Stimulated activated naive CD8-positive, alpha-beta T cell treated with anti-CD3 and anti-CD28 coated beads, Interleukin-15, Interleukin-2, amounts not matched to agents 100 ng/mL and 50 ng/mL, for 24 hours (primary cell): ENCODE results near the gene GBP1.
"Not testable (repeated sequence)": the region's sequence is repeated elsewhere in the genome, so short reads cannot be mapped to it uniquely, and the experiment has no call there.

ENCODE experiments used
- H3K27ac Mint-ChIP-seq: one replicate; pipeline ENCODE4 v1.8.0; 2021; ENCODE audit warnings: mild to moderate bottlenecking, mixed read lengths
- H3K27me3 Mint-ChIP-seq: one replicate; pipeline ENCODE4 v1.8.0; 2021; ENCODE audit warnings: mixed read lengths
- H3K36me3 Mint-ChIP-seq: one replicate; pipeline ENCODE4 v1.8.0; 2021; ENCODE audit warnings: low read depth, mixed read lengths
- H3K4me1 Mint-ChIP-seq: one replicate; pipeline ENCODE4 v1.8.0; 2021; ENCODE audit warnings: low read depth, mixed read lengths
- H3K4me3 Mint-ChIP-seq: one replicate; pipeline ENCODE4 v1.8.0; 2021; ENCODE audit warnings: mild to moderate bottlenecking, mixed read lengths
- H3K9me3 Mint-ChIP-seq: one replicate; pipeline ENCODE4 v1.8.0; 2021; ENCODE audit warnings: mixed read lengths

The GBP1 gene

GRCh38 chr1:89044970-89045721 is 19.9 kb downstream of the GBP1 start:
- Mint-ChIP-seq H3K4me1 (peaks cover 20% of the 10 kb centered on the region), H3K4me3 (no peak overlapping the region), H3K9me3 (peaks cover 8% of the 10 kb centered on the region), H3K27me3 (no peaks in the 10 kb centered on the region), H3K27ac (no peak overlapping the region), H3K36me3 (peaks cover 36% of the 10 kb centered on the region)

DNA sequence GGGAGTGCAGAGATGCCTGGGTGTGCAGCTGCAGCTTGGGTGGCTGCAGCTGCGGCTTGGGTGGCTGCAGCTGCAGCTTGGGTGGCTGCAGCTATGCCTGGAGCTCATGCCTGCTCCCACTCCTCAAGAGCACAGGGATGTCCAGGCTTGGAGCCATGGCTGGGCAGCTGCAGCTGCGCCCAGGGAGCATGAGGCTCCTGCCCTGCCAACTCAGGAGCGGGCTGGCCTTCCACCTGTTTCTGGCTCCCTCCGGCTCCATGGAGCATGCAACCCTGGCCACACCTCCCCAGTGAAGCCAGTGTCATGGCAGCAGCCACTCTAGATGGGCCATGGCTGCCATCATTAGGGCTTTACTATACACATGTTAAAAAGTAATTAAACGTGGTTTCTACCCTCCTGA is 21.1 kb downstream of the GBP1 start:
- H3K9me3 Mint-ChIP-seq = peaks cover 8% of the 10 kb centered on the region
- H3K27ac Mint-ChIP-seq = no peak overlapping the region
- H3K27me3 Mint-ChIP-seq = peaks cover 2% of the 10 kb centered on the region
- H3K4me3 Mint-ChIP-seq = no peak overlapping the region
- H3K36me3 Mint-ChIP-seq = peaks cover 30% of the 10 kb centered on the region
- peaks cover 32% of the 10 kb centered on the region for H3K4me1 Mint-ChIP-seq

DNA sequence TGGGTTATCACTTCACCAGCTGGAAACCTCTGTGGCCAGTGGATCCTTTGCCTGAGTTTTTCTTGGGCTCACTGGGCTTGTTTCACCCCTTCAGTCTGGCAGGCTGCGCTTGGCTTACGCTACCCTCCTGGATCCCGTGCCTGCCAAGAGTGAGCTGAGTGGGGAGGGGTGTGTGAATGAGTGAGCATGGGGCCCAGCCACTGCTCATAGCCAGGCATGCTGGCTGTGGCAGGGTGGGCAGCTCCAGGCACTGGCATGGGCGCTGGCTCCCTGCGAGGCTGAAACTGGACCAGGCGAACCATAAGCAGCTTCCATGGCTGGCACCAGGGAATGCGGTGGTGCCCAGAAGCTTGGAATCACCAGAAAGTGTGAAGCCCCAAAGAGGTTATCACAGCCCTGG is 22.5 kb downstream of the GBP1 start:
- peaks cover 8% of the 10 kb centered on the region for H3K9me3 Mint-ChIP-seq
- H3K27me3 Mint-ChIP-seq = peaks cover 3% of the 10 kb centered on the region
- peaks cover 17% of the 10 kb centered on the region for H3K36me3 Mint-ChIP-seq
- H3K4me1 Mint-ChIP-seq = peaks cover 34% of the 10 kb centered on the region
- no peak overlapping the region for H3K4me3 Mint-ChIP-seq
- H3K27ac Mint-ChIP-seq = no peak overlapping the region

DNA sequence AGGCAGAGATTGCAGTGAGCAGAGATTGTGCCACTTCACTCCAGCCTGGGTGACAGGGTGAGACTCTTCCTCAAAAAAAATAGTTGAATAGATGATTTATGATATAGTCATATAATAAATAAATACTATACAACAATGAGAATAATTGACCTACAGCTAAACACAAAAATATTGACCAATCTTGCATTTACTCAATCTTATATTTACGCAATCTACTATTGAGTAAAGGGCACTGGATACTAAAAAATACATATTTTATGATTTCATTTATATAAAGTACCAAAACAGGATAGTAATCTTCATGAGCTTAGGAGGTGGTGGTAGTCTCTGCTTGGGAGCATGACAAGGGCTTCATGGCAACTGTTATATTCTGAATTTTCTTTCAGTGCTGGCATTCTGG is 23.3 kb downstream of the GBP1 start:
- Mint-ChIP-seq H3K4me3 (peak overlapping the region; percentile 54), H3K27me3 (peaks cover 3% of the 10 kb centered on the region), H3K27ac (peak overlapping the region; percentile 80), H3K9me3 (peaks cover 8% of the 10 kb centered on the region), H3K36me3 (peaks cover 17% of the 10 kb centered on the region), H3K4me1 (peaks cover 39% of the 10 kb centered on the region)

- peak overlapping the region; percentile 54 for H3K4me3 Mint-ChIP-seq
- H3K9me3 Mint-ChIP-seq = peaks cover 8% of the 10 kb centered on the region
- H3K27me3 Mint-ChIP-seq = peaks cover 3% of the 10 kb centered on the region
- H3K36me3 Mint-ChIP-seq = peaks cover 17% of the 10 kb centered on the region
- peaks cover 39% of the 10 kb centered on the region for H3K4me1 Mint-ChIP-seq
- peak overlapping the region; percentile 80 for H3K27ac Mint-ChIP-seq
These were observed 23.8 kb downstream of the GBP1 start for GRCh38 chr1:89041119-89041641.

GRCh38 chr1:89040315-89040626 is 24.7 kb downstream of the GBP1 start:
- Mint-ChIP-seq H3K4me3 (no peak overlapping the region), H3K36me3 (peaks cover 17% of the 10 kb centered on the region), H3K27ac (peak overlapping the region; percentile 73), H3K4me1 (peaks cover 42% of the 10 kb centered on the region), H3K27me3 (peaks cover 3% of the 10 kb centered on the region), H3K9me3 (peaks cover 8% of the 10 kb centered on the region)

GRCh38 chr1:89037186-89037585 is 27.8 kb downstream of the GBP1 start:
- Mint-ChIP-seq H3K36me3 (peaks cover 16% of the 10 kb centered on the region), H3K27me3 (peaks cover 3% of the 10 kb centered on the region), H3K9me3 (peaks cover 13% of the 10 kb centered on the region), H3K4me3 (no peak overlapping the region), H3K27ac (no peak overlapping the region), H3K4me1 (peaks cover 66% of the 10 kb centered on the region)

DNA sequence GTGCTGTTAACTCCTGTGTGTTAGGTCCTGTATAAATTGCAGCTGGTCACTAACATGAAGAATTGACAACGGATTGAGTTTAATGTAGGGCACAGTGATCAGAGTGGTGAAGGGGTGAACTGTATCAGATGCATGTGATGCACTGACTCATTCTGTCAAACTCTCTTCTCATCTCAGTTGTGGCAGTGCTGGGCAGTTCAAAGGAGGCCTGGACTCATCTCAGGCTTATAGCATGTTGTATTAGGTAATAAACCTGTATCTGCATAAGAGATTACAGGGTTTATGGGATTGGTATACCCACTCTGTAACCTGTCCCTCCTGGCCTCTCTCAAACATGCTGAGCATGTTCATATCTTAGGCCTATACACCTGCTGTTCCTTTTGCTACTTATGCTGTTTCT is 29.9 kb downstream of the GBP1 start:
- peaks cover 28% of the 10 kb centered on the region for H3K9me3 Mint-ChIP-seq
- peaks cover 25% of the 10 kb centered on the region for H3K36me3 Mint-ChIP-seq
- no peak overlapping the region for H3K4me3 Mint-ChIP-seq
- H3K27me3 Mint-ChIP-seq = peaks cover 3% of the 10 kb centered on the region
- no peak overlapping the region for H3K27ac Mint-ChIP-seq
- peaks cover 45% of the 10 kb centered on the region for H3K4me1 Mint-ChIP-seq

- not testable (repeated sequence) for H3K27me3 Mint-ChIP-seq, H3K4me3 Mint-ChIP-seq, H3K27ac Mint-ChIP-seq
- Mint-ChIP-seq H3K9me3 (peaks cover 28% of the 10 kb centered on the region), H3K36me3 (peaks cover 22% of the 10 kb centered on the region), H3K4me1 (peaks cover 44% of the 10 kb centered on the region)
These were observed 31.0 kb downstream of the GBP1 start for GRCh38 chr1:89034004-89034403.

DNA sequence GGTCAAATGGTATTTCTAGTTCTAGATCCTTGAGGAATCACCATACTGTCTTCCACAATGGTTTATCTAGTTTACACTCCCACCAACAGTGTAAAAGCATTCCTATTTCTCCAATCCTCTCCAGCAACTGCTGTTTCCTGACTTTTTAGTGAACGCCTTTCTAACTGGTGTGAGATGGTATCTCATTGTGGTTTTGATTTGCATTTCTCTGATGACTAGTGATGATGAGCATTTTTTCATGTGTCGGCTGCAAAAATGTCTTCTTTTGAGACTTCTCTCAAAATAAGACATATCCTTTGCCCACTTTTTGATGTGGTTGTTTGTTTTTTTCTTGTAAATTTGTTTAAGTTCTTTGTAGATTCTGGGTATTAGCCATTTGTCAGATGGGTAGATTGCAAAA is 36.0 kb downstream of the GBP1 start:
- peaks cover 37% of the 10 kb centered on the region for H3K9me3 Mint-ChIP-seq
- peaks cover 41% of the 10 kb centered on the region for H3K4me1 Mint-ChIP-seq
- not testable (repeated sequence) for H3K27me3 Mint-ChIP-seq
- peak overlapping the region; percentile 8 for H3K4me3 Mint-ChIP-seq
- H3K36me3 Mint-ChIP-seq = peaks cover 30% of the 10 kb centered on the region
- H3K27ac Mint-ChIP-seq = peak overlapping the region; percentile 46

DNA sequence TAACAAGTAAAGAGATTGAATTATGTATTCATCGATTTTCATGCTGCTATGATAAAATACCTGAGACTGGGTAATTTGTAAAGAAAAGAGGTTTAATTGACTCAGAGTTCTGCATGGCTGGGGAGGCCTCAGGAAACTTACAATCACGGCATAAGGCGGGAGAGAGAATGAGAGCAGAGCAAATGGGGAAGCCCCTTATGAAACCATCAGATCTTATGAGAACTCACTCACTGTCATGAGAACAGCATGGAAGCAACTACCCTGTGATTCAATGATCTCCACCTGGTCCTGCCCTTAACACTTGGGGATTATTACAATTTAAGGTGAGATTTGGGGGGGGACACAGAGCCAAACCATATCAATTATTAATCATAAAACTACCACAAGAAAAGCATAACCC is 39.1 kb downstream of the GBP1 start:
- H3K27ac Mint-ChIP-seq = no peak overlapping the region
- peaks cover 15% of the 10 kb centered on the region for H3K36me3 Mint-ChIP-seq
- H3K4me1 Mint-ChIP-seq = peaks cover 55% of the 10 kb centered on the region
- H3K27me3 Mint-ChIP-seq = no peaks in the 10 kb centered on the region
- peaks cover 17% of the 10 kb centered on the region for H3K9me3 Mint-ChIP-seq
- no peak overlapping the region for H3K4me3 Mint-ChIP-seq

DNA sequence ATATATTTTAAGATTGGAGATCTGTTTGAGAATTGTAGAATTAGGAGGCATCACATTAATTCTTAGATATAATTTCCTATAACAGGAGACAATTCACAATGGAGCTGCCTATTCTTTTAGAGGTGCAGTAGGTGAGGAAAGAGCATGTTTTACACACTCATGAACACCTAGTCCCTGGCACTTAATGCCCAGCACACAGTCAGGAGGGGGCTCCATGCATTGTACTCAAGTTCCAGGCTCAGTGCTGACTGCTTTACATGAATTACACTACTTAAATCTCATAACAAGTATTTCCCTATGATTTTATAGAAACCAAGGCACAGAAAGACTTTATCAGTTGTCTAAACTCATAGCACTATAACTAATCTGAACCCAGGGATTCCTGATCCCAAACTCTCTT is 42.0 kb downstream of the GBP1 start:
- Mint-ChIP-seq H3K4me1 (peaks cover 62% of the 10 kb centered on the region), H3K9me3 (peaks cover 9% of the 10 kb centered on the region), H3K4me3 (peak overlapping the region; percentile 93), H3K27ac (peak overlapping the region; percentile 92), H3K36me3 (peaks cover 32% of the 10 kb centered on the region), H3K27me3 (no peaks in the 10 kb centered on the region)

DNA sequence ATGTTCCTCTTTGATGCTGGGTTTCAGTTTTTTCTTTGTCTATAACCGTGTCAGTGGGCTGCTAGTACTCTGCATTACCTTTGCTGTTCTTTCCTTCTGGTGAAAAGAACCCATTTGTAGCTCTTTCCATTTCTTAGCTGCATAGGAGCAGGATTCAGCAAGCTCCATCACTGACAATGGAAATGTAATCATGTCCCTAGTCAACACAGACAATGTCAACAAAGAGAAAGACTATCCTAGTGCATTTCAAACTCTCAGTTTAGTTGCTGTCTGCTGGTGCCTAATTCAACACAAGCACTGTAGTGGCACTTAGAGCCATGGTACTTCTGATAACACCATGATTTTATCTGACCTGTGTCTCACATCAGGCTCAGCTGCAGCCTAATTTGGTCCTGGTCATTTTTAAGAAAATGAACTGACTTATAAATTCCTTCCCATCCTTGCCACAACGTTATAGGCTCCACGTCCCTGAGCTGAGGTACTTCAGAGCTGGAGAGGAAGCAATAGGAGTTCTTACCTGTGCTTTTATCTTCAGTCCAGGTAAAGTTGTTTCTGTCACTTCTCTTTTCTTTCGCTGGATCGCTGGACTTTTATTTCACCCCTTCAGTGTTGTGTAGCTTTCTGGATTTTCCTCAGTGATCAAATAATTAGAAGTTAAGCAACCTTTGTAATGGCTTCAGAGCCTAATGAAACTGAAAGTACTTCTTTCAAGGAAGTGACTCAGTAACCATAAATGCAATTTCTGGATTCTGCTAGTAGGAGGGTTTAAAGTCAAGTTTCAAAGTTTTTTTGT is 42.6 kb downstream of the GBP1 start, which contains the start of gene GBP3:
Gene GBP3 (minus strand): TSS at position 700 of the 793 bp plus-strand sequence. CDS start 2,145 bp downstream, outside the sequence.
- Mint-ChIP-seq H3K27ac (peak within 1 kb of the TSS; percentile 92), H3K4me1 (peaks cover 64% of the 10 kb centered on the region), H3K9me3 (peaks cover 9% of the 10 kb centered on the region), H3K27me3 (no peaks in the 10 kb centered on the region), H3K36me3 (peaks cover 33% of the 10 kb centered on the region), H3K4me3 (peak within 1 kb of the TSS; percentile 93)

DNA sequence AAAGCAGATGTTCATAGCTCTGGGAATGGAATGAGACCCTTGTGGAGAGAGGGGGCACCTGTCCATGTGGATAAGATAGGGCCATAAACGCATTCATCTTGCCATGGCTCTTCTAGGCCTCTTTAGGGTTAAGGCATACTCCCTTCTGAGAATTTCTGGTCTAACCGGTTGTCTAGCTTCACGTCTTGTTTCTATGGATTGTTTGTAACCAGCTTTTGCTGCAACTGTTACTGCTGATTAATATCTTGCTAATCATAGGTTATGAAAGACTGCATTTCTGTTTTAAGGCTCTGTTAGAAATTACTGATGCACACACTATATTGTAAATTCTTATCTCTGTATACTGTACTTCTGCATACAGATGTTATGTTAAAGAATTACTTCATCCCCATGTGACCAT is 46.7 kb downstream of the GBP1 start:
- H3K27me3 Mint-ChIP-seq, H3K4me3 Mint-ChIP-seq, H3K27ac Mint-ChIP-seq, H3K9me3 Mint-ChIP-seq: not testable (repeated sequence)
- Mint-ChIP-seq H3K4me1 (peaks cover 63% of the 10 kb centered on the region), H3K36me3 (peaks cover 63% of the 10 kb centered on the region)

DNA sequence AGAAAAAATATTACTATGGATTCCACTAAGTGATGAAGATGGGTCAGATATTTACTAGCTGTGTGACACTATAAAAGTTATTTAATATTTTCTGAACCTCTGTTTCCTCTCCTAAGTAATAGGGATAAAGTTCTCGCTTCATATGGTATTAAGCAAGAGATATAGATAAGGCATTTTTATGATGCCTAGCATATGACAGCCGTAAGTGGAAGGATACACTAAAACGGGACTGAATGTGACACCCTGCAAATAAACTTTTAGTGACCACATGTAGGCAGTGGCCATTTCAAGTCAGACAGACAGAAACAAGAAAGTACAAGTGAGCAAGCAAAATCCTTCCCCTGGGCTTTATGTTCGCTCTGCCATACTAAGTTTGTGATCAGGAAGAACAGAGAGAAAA is 56.5 kb downstream of the GBP1 start:
- Mint-ChIP-seq H3K36me3 (peaks cover 71% of the 10 kb centered on the region), H3K27me3 (no peaks in the 10 kb centered on the region), H3K4me3 (no peak overlapping the region), H3K9me3 (peaks cover 4% of the 10 kb centered on the region), H3K4me1 (peaks cover 7% of the 10 kb centered on the region), H3K27ac (no peak overlapping the region)
